NCI-H460 (cell line): Measurements from ENCODE around the gene CRYAB. TPM values are rescaled to one million over a fixed set of nuclear protein-coding genes. Genes with fewer than 3 reads are reported as not detected.

Experiments
- DNase-seq: peaks from one replicate; pipeline ENCODE4 v3.0.0-alpha.2; 2016; ENCODE audit warnings: low read depth; ENCODE audit errors: extremely low read depth
- polyA plus RNA-seq: library from polyadenylated mRNA; depleted of rRNA; stranded (reverse); fragments of >200 nt; gene quantifications from 2 replicates; pipeline ENCODE4 v1.2.3, GENCODE V29; 2014; cell fraction: nucleus; rRNA removed
- total RNA-seq: library from RNA; depleted of rRNA; stranded (reverse); fragments of >200 nt; shearing (Covaris generic); gene quantifications from 2 replicates; pipeline ENCODE4 v1.2.3, GENCODE V29; 2014; rRNA removed

The CRYAB gene, protein sequence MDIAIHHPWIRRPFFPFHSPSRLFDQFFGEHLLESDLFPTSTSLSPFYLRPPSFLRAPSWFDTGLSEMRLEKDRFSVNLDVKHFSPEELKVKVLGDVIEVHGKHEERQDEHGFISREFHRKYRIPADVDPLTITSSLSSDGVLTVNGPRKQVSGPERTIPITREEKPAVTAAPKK
- 10.4 and 12.4 TPM in 2 replicates for total RNA-seq
- 1.8 and 2.7 TPM in 2 replicates for polyA plus RNA-seq

- peak; percentile 59 for DNase-seq
Observed at GRCh38 chr11:111911563-111912401, at the start of gene CRYAB. Gene CRYAB, minus strand, starts transcription at chr11:111911770. Its CDS starts 46 bp downstream, at chr11:111911724.

DNA sequence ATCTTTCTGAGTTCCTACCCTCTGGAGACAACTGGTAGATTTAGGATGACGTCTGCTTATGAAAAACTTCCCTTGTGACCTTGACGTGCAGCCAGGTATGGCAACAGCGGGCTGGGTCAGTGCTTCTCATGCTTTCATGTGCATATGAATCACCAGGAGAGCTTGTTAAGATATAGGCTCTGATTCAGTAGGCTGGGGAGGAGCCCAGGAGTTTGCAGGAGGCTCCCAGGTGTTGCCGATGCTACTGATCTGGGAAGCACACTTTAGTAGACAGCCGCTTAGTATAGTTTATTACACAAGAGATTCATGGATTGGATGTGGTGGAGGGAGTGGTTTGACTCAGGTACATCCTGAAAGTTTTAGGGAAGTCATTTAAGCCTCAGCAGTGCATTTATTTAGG, 49.3 kb upstream of the CRYAB start:
- no peak for DNase-seq

GRCh38 chr11:111957663-111958444, 46.3 kb upstream of the CRYAB start:
- no peak for DNase-seq

GRCh38 chr11:111954154-111954553, 42.6 kb upstream of the CRYAB start:
- no peak for DNase-seq

- no peak for DNase-seq
Observed at GRCh38 chr11:111951565-111951964, 40.0 kb upstream of the CRYAB start.

DNA sequence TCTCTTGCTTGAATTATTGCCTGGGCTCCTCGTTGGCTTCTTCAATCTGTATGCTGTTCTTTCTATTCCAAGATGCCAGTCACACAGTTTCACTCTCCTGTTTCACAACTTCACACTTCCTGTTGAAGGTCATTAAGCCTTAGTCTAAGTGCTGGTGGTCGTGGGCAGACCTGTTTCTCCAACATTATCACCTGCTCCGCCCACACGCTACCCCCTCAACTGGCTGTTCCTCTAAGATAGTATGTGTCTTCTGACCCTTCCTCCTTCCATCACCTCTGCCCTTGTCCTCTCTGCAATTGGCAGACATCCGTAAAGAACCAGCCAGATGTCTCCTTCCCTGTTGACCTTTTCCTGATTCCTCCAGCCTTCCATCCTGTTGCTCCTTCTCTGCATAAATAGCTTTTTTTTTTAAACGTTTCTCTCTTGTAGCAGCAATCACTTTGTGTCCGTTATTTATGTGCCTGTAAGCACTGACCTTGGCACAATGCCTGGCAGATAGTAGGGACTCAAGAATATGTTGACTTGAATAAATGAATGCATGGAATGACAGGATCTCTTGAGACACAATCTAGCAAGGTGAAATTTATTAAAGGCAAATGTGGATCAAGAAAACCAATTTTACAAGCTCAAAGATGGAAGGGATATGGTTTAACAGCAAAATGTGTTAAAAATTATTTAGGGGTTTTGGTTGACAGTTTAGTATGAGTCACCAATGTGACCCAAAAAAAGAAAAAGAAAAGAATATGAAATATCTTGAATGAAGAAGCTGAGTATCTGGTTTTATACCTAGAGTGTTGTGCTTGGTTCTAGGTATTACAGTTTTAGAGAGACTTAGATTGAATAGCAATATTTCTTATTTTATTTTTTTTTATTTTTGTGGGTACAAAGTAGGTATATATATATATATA, 38.2 kb upstream of the CRYAB start:
- DNase-seq = no peak

DNA sequence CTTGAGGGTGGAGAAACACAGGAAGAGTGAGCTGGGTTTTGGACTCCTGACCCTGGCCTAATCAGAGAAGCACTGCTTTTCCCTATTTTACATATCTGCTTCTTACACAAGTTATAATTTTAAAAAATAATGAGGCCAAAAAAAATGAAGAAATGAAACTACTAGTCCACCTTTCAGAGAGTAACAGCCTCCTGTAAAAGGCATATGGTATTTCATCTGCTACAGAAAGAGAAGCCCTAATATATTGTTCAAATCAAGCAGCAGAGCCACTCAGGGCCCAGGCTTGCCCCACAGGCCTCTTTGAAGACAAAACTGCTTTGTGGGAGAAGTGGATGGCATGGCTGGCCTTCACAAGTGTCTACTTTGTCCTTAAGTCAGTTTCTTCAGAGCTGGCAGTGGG, 35.6 kb upstream of the CRYAB start:
- no peak for DNase-seq

DNA sequence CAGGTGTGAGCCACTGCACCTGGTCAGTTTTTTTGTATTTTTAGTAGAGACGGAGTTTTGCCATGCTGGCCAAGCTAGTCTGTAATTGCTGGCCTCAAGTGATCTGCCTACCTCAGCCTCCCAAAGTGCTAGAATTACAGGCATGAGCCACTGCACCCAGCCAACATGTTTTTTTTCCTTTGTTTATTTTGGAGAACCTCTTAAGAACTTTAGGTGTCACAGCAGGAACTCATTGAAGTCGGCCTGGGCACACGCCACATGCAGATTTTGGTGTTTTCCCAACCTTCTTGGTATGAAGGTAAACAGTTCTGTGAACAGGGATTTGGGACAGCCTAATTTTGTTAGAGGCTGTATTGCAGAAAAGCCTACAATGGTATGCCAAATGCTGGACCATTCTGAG, 34.9 kb upstream of the CRYAB start:
- no peak for DNase-seq

DNA sequence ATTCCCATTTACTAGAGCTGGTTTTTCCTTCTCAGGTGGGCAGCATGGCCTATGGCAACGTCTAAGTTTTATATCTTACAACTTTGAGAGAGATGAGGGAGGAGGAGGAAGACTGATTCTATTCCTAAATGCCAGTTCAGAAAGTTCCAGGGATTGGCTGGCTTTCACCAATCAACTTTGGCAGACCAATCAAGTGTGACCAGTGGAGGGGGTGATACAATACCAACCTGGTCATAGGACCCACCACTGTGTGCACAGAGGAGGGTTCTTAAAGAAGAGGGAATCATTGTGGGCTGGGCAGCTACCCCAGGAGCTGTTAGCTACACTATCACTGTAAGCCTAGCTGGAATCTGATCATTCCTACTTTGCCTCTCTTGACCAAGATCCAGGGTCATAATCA, 33.6 kb upstream of the CRYAB start:
- no peak for DNase-seq

DNA sequence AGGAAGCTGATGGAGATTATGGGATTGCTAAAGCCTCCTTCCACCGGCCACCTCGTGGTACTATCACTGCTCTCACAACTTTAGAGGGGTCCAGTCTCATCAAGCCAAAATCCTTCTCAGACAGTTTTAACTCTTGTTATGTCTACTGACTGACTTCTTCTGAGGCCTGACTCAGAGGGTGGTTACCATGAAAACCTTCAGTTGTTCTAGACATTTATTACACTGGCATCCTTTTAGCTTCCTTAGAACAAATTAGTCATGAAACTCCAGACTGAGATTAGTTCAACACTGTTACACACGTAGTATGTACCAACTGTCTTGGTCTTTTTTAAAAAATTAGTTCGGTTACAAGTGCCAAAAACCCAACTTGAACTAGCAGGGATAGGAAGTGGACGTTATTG, 33.1 kb upstream of the CRYAB start:
- DNase-seq = no peak

DNA sequence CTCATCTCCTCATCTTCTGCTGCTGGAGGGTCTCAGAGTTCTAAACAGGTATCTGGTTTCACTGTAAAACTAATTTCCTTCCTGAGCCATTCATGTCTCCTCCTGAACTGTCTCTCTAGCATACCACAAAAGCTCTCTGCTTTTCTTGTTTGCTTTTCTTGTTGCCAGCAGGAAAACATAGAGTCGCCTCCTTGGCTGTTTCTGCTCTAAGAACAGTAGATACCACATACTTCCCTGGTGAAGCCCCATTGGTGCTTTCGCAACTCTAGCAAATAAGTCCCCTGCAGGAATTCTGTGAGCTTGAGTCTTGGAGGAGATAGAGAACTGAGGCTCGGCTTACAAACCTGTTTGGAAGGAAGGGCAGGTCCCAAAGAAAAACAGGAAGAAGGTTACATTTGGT, 32.6 kb upstream of the CRYAB start:
- no peak for DNase-seq

DNA sequence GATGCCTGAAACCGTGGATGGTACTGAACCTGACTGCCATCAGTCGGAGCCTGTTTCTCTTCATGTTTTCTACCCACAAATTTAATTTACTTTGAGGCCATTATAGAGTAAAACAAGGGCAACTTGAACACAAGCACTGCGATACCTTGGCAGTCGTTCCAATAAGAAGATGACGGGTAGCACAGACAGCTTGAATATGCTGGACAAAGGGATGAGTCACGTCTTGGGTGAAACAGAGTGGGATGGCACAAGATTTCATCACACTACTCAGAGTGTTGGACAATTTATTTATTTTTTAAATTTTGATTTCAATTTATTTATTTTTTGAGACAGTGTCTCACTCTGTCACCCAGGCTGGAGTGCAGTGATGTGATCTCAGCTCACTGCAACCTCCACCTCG, 31.3 kb upstream of the CRYAB start:
- no peak for DNase-seq

DNA sequence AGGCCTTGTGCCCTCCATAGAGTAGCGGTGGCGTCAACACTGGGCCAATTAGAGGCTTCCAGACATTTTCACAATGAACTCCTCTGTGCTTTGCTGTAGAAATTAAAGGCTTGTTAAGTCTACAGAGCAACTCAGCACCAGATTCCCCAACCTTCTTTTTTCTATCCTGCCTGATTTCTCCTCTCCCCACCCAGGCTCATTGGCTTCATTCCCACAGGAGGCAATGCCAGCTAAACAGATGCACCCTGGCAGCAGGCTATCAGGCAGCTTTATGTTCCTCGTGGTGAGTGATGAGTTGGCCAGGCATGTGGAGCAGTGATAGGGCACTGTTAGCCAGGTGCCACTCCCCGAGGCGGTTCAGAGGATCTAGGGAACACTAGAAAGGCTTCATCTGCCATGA, 30.4 kb upstream of the CRYAB start:
- DNase-seq = no peak

- no peak for DNase-seq
Observed at GRCh38 chr11:111939836-111940604, 28.4 kb upstream of the CRYAB start.

DNA sequence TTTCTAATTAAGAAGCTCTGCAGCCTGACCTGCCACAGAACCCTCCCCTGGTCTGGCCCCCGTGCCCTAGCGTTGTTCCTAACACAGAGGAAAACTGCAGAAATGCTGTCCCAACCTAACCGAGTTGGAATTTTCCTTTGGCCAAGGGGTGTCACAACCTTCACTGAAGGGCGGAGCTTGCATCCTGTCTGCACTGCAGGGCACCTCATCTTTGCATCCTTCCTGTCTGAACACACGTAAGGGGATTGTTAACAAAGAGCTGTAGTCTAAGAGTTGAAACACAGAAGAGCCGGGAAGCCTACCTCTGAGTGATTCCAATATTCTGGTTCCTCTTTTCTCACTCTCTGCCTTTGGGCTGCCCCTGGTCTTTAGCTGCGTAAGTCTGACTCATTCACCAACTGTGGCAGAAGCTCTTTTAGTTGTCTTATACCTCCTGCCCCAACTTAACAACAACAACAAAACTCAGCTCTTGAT, 27.2 kb upstream of the CRYAB start:
- no peak for DNase-seq

DNA sequence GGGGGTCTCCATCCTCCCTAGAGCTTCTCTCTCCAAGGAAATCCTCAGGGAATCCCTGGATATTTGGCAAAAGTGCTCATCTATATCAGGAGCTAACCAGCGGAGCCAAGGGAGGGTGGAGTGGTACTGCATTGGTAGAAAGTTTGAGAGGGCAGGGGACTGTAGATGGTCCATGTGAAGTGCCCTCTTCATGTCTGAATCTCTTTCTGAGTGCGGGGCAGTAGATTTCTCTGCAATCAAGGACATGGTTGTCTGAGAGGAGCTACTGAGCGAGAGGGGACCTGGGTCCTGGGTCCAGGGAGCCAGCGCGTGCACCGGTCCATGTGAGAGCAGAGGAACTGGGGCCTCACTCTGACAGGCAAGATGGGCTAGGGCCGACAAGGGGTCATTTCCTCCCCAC, 26.3 kb upstream of the CRYAB start:
- no peak for DNase-seq

DNA sequence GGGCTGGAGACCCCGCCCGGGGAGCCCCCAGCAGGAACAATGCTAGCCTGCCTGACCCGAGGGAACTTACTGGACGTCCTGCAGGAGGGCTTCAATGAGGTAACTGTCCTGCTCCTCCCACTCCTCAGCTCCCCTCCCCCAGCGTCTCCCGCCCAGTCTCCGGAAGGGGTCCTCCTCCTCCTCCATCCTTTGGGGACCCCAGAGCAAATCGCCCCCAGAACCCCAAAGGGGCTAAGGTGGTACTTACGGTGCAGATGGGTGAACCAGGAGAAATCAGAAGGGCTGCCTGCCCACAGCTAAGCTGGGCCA, 25.8 kb upstream of the CRYAB start:
- no peak for DNase-seq

DNA sequence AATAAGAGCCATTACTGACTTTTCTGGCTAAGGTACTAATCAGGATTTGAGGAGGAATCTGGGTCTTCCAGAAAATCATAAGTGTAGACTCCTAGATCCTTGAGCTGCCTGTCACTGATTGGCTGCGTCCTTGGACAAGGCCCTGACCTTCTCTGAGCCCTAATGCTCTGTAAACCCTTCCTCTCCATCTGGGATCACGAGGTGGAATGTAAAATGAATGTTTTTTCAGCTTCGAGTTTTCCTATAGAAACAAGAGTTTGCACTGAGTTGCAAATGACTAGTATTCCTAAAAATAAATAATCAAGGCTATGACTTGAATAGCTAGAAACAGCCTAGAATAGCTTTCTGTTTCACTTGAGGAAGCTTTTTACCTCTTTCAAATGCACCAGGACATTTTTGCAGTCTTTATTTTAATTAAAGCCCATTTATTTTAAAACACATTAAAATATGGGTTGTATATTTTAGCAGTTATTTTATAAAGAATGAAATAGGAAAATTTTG, 24.5 kb upstream of the CRYAB start:
- no peak for DNase-seq

- DNase-seq = no peak
Observed at GRCh38 chr11:111935317-111936039, 23.9 kb upstream of the CRYAB start.
